HG02870 (cell line): ENCODE data around the gene SKP2.
"Not testable (repeated sequence)": the region's sequence is repeated elsewhere in the genome, so short reads cannot be mapped to it uniquely, and the experiment has no call there.

ENCODE experiments used
- ATAC-seq: cut with Tn5 transposase; IDR thresholded peaks from one replicate; pipeline ENCODE4 v1.9.1; 2021; ENCODE audit warnings: mild to moderate bottlenecking, moderate library complexity; ENCODE audit not compliant: unreplicated experiment

SKP2 gene

GRCh38 chr5:36198281-36198680 lies 46.4 kb downstream of the SKP2 start:
- no peak for ATAC-seq

GRCh38 chr5:36198783-36199182 lies 46.9 kb downstream of the SKP2 start:
- not testable (repeated sequence) for ATAC-seq

GRCh38 chr5:36199620-36200019 lies 47.7 kb downstream of the SKP2 start:
- ATAC-seq, result no peak

GRCh38 chr5:36200513-36200912 lies 48.6 kb downstream of the SKP2 start:
- ATAC-seq, result no peak

GRCh38 chr5:36202521-36202961 lies 50.6 kb downstream of the SKP2 start:
- no peak for ATAC-seq

GRCh38 chr5:36205329-36205728 lies 53.4 kb downstream of the SKP2 start:
- no peak for ATAC-seq

GRCh38 chr5:36206913-36207312 lies 55.0 kb downstream of the SKP2 start:
- no peak for ATAC-seq

GRCh38 chr5:36208786-36209185 lies 56.9 kb downstream of the SKP2 start:
- no peak for ATAC-seq

- ATAC-seq, result no peak
Observed at GRCh38 chr5:36209664-36210063, 57.8 kb downstream of the SKP2 start.

- ATAC-seq, result no peak
Observed at GRCh38 chr5:36214436-36214835, 62.5 kb downstream of the SKP2 start.

- ATAC-seq, result no peak
Observed at GRCh38 chr5:36215910-36216309, 64.0 kb downstream of the SKP2 start.

GRCh38 chr5:36217567-36217966 lies 65.7 kb downstream of the SKP2 start:
- ATAC-seq, result no peak

GRCh38 chr5:36217988-36218387 lies 66.1 kb downstream of the SKP2 start:
- ATAC-seq, result no peak

- no peak for ATAC-seq
Observed at GRCh38 chr5:36222620-36223019, 70.7 kb downstream of the SKP2 start.

GRCh38 chr5:36227046-36227445 lies 75.1 kb downstream of the SKP2 start:
- ATAC-seq, result no peak

GRCh38 chr5:36228505-36228904 lies 76.6 kb downstream of the SKP2 start:
- no peak for ATAC-seq

GRCh38 chr5:36230151-36230790 lies 78.4 kb downstream of the SKP2 start:
- no peak for ATAC-seq

GRCh38 chr5:36232533-36232932 lies 80.6 kb downstream of the SKP2 start:
- ATAC-seq, result no peak
